ENCODE measurements around the gene ZNF585A.

DNA sequence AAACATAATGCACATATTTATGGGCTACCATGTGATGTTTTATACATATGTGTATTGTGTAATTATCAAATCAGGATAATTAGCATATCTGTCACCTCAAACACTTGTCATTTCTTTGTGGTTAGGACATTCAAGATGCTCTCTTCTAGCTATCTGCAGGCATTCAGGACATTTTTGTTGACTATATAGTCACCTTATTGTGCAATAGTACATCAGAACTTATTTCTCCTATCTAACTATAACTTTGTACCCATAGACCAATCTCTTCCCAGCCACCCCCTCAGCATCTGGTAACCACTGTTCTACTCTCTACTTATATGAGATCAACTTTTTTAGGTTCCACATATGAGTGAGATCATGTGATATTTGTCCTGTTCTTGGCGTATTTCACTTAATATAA is 73.9 kb downstream of the ZNF585A start:
- TF ChIP-seq, protein P1, sequence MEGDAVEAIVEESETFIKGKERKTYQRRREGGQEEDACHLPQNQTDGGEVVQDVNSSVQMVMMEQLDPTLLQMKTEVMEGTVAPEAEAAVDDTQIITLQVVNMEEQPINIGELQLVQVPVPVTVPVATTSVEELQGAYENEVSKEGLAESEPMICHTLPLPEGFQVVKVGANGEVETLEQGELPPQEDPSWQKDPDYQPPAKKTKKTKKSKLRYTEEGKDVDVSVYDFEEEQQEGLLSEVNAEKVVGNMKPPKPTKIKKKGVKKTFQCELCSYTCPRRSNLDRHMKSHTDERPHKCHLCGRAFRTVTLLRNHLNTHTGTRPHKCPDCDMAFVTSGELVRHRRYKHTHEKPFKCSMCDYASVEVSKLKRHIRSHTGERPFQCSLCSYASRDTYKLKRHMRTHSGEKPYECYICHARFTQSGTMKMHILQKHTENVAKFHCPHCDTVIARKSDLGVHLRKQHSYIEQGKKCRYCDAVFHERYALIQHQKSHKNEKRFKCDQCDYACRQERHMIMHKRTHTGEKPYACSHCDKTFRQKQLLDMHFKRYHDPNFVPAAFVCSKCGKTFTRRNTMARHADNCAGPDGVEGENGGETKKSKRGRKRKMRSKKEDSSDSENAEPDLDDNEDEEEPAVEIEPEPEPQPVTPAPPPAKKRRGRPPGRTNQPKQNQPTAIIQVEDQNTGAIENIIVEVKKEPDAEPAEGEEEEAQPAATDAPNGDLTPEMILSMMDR (IDR thresholded peaks at IDR 0.05): no peak
- TF ChIP-seq POLR2A (IDR thresholded peaks at IDR 0.05): no peak

All from body of pancreas (tissue), 4 donors.